Left lobe of liver (tissue), 2 donors: ENCODE data around the gene PROX1. TPM values are rescaled to one million over a fixed set of nuclear protein-coding genes. Genes with fewer than 3 reads are reported as not detected.
A peak's percentile ranks its signal among the peaks of the same experiment; 100 is the strongest.

Source experiments
- ATAC-seq: fragments of 200-7000 bp; cut with Tn5 transposase; one replicate; pipeline ENCODE4 v1.9.1; 2020; ENCODE audit warnings: mild to moderate bottlenecking, moderate library complexity
- DNase-seq: peaks from one replicate; pipeline ENCODE4 v3.0.0-alpha.2; 2020; ENCODE audit warnings: low spot score
- total RNA-seq: library from RNA; stranded (reverse); gene quantifications from one replicate; pipeline ENCODE4 v1.2.1, GENCODE V29; 2021
- donor health status: DM: no; HTN: no; CAD: no; lungs with moderate emphysema.
- donor health status: DM: no; HTN: yes; CAD: no.

Gene PROX1, protein sequence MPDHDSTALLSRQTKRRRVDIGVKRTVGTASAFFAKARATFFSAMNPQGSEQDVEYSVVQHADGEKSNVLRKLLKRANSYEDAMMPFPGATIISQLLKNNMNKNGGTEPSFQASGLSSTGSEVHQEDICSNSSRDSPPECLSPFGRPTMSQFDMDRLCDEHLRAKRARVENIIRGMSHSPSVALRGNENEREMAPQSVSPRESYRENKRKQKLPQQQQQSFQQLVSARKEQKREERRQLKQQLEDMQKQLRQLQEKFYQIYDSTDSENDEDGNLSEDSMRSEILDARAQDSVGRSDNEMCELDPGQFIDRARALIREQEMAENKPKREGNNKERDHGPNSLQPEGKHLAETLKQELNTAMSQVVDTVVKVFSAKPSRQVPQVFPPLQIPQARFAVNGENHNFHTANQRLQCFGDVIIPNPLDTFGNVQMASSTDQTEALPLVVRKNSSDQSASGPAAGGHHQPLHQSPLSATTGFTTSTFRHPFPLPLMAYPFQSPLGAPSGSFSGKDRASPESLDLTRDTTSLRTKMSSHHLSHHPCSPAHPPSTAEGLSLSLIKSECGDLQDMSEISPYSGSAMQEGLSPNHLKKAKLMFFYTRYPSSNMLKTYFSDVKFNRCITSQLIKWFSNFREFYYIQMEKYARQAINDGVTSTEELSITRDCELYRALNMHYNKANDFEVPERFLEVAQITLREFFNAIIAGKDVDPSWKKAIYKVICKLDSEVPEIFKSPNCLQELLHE
- total RNA-seq = 173 TPM

DNA sequence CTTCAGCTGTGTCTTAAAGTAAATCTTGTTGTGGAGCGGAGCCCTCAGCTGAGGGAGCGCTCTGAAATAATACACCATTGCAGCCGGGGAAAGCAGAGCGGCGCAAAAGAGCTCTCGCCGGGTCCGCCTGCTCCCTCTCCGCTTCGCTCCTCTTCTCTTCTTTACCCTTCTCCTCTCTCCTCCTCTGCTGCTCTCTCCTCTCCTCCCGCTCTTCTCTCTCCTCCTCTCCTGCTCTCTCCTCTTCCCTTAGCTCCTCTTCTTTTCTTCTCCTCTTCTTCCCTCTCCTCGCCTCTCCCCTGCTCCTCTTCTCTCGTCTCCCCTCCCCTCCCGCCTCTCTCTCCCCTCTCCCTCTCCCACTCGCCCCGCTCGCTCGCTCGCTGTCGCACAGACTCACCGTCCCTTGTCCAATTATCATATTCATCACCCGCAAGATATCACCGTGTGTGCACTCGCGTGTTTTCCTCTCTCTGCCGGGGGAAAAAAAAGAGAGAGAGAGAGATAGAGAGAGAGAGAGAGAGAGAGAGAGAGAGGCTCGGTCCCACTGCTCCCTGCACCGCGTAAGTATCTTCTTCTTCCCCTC, at the start of gene PROX1:
Gene PROX1 (plus strand): TSS at position 47 of the 580 bp plus-strand sequence. CDS start 8,563 bp downstream, outside the sequence.
- no peak for DNase-seq
- ATAC-seq = no peak

DNA sequence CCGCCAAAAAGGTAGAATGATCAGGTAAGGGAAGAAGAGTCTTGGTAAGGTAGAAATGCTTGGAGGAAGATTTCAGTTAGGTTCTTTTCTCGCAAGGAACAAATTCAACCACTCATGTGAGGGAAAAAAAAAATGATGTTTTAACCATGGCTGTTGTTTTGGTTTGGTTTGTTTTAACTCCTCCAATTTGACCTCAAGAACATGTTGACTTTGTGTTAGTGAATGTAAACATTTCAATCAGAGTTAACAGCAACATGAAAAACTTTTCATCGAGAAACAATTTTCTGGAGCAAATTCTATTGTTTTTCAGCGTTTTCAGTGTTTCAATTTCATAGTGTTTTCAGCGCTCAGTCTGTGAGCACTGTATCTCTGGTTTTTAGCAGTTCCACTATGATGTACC, 49.0 kb upstream of the PROX1 start:
- DNase-seq (no peak), ATAC-seq (no peak)

DNA sequence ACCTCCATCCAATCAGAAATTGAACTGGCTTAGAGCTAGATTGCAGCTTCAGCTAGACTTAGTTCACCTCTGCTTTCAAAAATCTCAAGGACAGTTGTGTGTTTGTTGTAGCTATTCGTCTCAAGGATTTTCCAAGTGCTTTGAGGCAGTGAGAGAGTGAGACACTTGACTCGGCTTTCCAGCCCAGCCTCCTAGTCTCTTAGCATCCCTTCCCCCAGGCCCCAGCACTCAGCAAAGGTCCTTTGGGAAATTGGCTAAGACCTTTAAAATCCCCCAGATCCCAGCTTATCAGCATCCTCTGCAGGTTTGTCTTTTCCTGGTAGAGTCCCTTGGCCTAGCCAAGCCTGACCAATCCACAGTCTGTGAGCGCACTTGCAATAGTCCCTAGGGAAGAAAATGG, 47.9 kb upstream of the PROX1 start:
- no peak for DNase-seq
- ATAC-seq = no peak

DNA sequence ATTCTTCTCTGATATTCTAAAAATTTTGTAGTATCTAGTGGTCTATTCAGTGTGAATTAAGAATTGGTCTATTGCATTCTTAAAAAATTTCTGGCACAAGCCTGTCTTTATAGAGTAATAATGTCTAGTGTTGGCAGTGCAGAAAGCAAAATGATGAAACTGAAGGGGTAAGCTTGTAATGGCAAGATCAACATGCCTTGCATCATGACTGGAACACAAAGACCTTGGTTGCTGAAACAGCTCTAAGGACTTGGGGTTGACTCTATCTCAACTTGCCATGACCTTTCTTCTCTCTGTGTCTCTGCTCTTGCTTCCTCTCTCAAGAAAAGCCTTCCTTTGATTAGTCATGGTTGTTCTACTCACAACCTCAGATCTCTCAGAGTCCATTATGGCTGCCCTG, 46.8 kb upstream of the PROX1 start:
- ATAC-seq = peak; percentile 74
- no peak for DNase-seq

DNA sequence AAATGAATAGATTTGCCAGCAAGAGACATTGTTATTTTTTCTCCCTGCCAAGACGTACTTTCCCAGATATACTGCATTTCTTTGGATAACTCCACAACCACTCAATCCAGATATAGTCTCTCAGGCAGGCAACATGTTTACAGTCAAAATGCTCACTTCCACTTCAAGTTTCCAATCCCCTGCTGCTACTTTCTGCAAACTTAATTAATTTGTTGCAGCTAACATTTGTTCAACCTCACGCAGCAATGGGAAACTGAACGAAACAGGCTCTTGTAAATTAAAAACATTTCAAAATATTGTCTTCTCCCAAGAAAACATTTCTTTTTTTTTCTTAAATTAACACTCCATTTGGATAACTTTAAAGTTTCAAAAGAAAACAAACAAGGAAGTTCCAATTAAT, 45.7 kb upstream of the PROX1 start:
- no peak for DNase-seq
- ATAC-seq = no peak

DNA sequence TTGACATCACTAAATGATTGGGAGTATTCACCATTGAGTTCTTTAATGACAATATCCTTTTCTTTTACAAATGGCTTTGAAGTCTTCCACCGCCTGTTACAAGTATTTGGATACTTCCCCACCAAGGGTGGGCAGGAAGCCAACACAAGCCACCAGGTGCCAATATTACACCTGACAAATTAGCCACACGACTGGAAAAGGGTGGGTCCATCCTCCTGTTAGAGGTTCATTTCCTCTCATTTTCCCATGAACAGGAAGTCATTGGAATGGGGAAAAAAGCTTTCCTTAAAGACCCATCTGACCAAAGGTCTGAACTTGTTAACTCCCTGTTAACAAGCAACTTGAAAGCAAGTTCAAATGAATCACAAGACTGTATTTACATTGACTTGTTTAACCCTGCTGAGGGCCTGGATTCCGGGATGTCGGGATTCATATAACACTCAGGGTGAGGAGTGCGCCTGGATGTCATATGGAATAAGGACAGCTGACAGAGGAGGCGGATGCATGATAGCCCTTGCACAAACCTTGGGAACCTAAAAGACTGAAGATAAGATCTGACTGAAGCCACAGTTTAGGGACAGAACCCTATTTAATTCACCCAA, 40.5 kb upstream of the PROX1 start:
- no peak for ATAC-seq
- DNase-seq = no peak

DNA sequence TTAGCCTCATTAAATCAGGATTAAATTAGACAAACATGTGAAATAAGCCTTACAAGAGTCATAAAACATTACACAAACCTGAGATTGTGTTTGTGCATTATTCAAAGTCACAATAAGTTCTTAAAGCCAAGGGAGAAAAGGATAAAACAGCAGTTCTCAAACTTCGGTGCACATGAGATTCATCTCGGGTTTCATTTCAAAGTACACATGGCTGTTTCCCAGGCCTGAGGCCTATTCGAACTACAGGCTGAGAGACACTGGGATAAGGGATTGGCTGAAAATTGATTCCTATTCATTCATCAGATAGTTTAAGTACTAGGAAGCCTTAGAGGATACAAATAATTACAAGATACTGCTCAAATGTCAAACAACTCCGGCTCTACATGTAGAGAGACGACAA, 35.9 kb upstream of the PROX1 start:
- ATAC-seq (peak; percentile 76), DNase-seq (no peak)

DNA sequence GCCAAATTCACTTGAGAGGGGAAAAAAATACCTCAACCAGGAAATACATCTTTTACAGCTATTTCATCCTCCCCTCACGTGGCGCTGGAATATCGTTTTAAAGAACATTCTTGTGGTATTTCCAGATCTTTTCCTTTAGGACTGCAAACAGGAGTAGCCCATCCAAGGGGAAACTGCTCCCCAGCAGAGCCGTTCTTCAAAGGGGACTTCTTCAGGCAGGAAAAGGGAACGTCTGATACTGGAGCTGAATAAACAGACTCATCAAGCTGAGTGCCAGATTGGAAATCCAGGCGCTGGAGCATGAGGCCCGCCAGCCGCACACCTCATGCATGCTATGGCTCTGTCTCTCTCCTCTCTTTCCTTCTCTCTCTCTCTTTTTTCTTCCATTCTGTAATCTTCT, 34.0 kb upstream of the PROX1 start:
- DNase-seq (no peak), ATAC-seq (no peak)

DNA sequence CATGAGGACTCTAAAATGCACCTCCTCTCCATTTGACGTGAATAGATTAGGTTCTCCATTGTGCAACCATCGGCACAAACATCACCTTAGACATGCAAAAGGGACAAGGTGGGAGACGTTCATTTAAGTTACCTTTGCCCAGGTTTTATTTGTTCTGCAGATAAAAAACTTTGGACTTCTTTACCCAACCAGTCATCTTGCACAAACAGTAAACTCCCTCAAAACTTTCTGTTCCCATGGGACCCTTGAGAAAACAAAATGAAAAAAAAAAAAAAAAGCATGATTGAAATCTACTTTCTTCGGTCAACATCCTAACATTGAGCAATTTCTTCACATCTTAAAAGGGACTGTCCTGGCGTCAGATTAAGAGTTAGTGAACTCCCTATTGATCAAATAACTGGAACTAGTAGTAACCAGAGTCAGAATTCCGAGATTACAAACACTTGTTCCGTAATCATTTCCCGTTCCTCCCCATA, 31.4 kb upstream of the PROX1 start:
- DNase-seq = peak; percentile 72
- peak; percentile 72 for ATAC-seq

DNA sequence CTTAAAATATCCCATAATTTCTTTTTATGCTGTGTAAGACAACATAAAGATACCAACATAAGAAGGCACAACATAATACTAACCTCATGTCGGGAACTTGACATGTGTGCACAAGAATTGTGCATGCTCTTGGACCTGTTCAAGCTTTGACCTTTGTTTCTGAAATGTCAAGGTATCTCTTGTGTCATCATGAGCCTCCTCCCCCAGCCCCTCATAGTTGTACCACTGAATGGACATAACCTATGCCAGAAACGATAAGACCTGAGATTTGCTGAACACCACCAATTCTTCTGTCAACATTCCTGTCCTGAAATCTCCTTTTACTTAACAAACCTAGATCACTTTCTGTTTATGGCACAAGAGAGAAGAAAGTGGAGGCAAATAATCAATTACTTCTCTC, 29.4 kb upstream of the PROX1 start:
- DNase-seq = peak; percentile 69
- peak; percentile 70 for ATAC-seq

DNA sequence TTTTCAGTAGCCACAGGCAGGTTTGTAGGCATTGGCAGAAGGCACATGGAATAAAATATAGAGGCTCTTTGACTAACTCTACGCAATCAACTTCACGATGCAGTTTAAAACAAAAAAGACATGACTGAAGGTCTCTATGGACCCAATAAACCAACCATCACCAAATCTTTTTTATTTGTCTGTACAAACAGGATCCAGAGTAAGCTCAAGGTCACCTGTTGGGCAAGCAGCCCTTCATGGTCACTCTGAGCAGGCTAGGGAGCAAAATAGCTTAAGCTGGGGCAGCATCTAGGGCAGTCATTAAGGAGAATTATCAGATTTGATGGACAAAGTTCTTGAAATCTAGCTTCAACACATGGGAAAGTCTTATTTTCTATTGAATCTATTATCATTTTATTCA, 26.8 kb upstream of the PROX1 start:
- no peak for ATAC-seq

DNA sequence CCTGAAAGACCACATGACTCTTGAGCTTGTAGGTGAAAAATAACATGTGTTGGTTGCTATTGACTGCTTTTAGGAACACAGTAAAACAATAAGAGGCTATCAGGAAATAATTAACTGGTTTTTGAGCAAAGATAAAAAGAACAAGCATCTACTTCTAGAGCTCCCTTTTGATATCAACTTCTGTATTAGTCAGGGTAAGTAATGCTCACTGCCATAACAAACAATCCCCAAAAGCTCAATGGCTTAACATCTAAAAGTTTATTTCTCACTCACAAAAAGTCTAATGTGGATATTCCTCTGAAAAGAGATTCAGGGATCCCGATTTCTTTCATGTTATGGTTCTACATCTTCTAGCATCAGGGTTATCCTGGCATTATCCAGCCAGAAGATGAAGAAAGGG, 25.3 kb upstream of the PROX1 start:
- no peak for ATAC-seq
- DNase-seq = no peak

More for the DNA sequence above, 26.8 kb upstream of the PROX1 start:
- no peak for DNase-seq

DNA sequence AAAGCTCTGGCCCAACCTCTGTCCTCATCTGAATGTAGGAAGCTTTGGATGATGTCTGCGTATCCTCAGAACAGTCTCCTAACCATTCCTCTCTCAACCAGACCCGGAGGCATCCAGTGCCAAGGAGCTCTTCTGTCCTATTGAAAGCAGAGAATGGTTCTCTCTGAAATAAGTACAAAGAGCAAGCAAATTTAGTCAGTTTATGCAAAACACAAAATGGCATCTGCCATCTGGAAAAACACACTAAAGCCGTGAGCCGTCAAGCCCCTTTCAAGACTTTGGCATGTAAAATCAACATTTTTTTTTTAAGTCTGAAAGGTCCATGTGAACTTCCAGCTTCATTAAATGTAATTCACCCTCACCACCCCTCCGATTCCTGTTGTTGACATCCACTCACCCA, 21.7 kb upstream of the PROX1 start:
- ATAC-seq (no peak), DNase-seq (no peak)

DNA sequence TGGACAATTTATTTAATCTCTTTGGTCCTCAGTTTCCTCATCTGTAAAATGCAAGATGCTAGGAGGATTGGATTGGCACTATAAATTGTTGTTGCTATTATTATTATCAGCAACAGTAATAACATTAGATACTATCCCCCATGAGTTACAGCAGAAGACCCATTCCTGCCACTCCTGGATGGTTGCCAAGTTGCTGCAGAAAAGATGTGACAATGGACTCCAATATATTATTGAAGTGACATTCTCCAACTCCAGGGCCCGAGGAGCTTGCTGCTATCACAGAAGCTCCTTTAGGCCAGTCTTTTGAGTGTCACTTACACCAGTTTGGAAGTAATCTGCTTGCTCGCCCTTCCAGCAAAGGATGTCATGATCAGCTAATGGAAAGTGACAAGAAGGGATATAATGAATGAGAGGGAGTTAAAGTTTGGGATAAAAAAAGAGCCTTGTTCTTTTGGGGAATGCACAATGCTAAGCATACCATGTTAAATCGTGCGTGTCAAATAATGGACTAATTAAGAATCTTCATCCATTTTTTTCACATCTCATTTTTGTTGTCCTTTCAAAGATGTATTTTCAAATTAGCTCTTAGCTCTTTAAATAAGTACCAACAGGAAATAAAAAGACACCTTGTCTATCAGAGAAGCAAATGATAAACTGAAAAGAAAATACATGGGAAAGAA, 19.5 kb upstream of the PROX1 start:
- ATAC-seq (no peak), DNase-seq (no peak)

DNA sequence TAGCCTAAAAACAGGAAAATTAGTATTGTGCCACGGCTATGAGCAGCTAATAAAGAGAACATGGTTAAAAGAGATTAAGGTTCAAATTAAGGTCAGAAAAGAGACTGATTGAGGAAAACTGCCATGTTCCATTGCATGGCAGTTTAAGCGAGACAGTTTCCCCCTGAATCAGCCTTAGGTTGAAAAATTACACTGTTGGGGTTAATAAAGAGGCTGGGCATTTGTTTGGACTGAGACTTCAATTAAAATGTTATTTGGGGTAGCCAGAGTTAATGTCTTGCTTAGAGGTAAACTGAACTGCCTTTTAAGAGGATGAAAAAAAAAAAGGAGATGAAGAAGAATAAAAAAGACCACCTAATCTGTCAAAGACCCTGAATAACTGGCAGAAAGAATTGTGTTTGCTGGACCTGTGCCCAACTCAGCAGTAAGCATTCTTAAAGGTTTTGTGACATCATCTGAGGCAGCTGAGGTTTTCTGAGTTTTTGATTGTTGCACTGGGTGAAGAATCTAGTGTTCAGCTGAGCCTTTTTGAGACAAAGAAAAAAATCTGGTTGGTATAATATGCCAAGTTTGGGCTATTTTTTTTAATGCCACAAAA, 17.7 kb upstream of the PROX1 start:
- DNase-seq (no peak), ATAC-seq (no peak)

DNA sequence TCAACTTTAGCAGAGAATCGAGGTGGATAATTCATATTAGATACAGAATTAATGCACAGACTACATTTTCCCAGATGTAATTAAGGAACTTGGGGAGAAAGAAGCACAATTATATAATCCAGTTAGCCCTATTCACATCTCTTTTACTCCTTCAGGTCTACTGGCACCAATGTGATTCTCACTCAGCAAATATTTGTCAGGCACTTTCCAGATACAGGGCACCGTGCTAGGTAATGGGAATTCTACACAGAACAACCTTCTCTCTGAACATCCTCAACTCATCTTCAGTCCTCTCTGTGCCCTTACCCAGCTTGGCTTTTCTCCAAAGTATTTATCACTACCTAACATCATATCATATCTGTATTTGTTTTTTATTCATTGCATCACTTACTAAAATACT, 15.6 kb upstream of the PROX1 start:
- DNase-seq (no peak), ATAC-seq (peak; percentile 61)

DNA sequence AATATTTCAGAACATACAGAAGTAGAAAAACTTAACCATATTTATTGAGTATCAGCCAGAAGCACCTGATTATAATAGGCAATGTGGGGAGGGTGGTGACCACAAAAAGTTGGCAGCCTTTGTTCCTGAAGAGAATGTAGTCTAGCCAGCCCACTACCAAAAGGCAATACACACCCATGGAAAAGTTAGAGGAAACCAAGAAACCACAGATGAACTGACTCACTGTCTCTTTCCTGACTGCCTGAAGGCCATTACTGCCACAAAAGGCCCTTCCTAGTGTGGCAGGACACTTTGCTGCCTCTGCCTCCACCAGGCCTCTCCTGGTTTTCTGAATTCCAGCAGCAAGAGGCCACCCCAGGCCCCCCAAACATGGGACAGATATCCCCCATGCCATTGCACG, 14.6 kb upstream of the PROX1 start:
- no peak for ATAC-seq

DNA sequence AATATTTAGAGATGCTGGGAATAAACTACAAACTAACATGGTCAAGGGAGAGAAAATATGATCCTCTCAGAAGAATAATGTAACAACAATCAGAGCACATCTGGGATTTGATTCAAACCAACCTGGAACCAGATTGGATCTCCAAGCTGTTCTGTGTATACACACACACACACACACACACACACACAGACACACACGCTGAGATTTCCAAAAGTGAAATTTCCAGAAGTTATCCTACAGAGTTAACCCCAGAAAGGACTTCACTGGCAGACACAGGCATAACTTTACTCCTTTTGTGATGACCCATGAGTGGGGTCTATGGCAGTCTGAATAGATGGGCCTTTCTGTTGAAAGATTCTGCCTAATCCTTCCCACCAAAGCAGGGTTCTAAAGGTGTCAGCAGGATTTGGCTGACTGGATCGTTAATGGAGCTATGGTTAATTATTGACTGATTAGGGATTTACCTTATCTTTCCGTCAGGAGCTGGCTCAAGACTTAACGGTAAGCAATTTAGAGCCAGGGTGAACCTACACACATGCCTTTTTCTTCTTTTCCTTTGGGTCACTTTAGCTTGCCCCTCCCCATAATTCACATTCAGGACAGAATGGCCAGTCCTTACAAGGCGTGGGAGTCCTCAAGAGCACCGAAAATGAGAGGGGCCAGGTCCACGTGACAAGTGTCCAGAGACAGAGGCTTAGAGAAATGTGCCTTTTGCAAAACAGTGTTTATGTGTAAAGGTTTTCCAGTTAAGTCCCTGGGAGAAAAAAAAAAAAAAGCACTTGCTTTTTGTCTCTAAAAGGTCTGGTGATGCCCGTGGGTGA, 10.9 kb upstream of the PROX1 start:
- DNase-seq = no peak
- peak; percentile 64 for ATAC-seq

More for the DNA sequence above, 14.6 kb upstream of the PROX1 start:
- DNase-seq = no peak

DNA sequence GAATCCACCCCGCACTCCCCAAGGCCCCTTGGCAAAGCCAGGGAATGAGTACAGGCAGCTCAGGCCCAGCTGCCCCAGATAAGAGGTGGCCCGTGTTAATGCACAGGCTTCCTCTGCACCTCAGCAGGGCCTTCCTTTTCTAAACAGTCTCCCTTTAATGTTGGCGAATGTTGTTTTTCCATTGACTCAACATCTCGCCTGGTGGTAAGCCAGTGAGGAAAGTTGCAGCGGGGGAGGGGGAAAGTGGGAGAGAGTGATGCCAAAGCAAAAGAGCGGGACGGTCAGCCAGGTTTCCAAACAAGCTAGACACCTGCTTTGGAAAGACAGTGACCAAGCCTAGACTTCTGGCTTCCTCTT, 10.3 kb upstream of the PROX1 start:
- peak; percentile 89 for DNase-seq
- peak; percentile 71 for ATAC-seq

DNA sequence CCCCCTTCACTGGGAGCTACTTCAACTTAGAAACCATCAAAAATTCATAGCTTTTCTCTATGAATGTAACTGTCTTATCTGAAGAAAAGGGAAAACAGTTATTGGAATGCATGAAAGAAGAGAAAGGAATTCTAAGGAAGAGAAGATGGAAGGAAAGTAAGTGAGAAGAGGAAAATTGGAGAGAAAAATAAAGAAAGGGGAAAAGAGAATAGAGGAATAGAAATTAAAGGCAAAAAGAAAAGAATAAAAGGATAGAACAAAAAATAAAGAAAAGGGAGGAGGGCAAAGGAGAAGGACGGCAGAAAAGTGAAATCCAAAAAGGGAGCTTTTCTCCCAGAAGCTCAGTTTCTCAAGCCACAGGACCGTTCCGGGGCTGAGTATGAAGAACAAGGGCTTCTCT, 9.9 kb upstream of the PROX1 start:
- ATAC-seq = no peak

More for the DNA sequence above, 9.9 kb upstream of the PROX1 start:
- DNase-seq = no peak
